Peyer's patch (tissue), 4 donors: ENCODE results near the gene MLKL. TPM values are rescaled to one million over a fixed set of nuclear protein-coding genes. Genes with fewer than 3 reads are reported as not detected.

Experiments
- DNase-seq, 3 donors: peaks; one replicate each; pipeline ENCODE4 v3.0.0-alpha.2; 2017 to 2019
- H3K27ac ChIP-seq, 4 donors: fragments of 200-600 bp; sonication (generic); one replicate each; pipeline ENCODE4 v1.5.1; 2016 to 2019
- H3K27me3 ChIP-seq, 2 donors: fragments of 200-600 bp; sonication (generic); one replicate each; pipeline ENCODE4 v1.5.1; 2019
- H3K36me3 ChIP-seq, 3 donors: fragments of 200-600 bp; sonication (generic); one replicate each; pipeline ENCODE4 v1.5.1; 2016 to 2019
- H3K4me1 ChIP-seq, 4 donors: fragments of 200-600 bp; sonication (generic); one replicate each; pipeline ENCODE4 v1.5.1; 2016 to 2019
- H3K4me3 ChIP-seq, 4 donors: fragments of 200-600 bp; sonication (generic); 1 replicate in 3 of 4; 2 replicates in 1 of 4; pipeline ENCODE4 v1.5.1; 2016 to 2019; ENCODE audit warnings: mild to moderate bottlenecking in 1 of 4
- H3K9me3 ChIP-seq, 4 donors: fragments of 200-600 bp; sonication (generic); one replicate each; pipeline ENCODE4 v1.5.1; 2016 to 2019; ENCODE audit warnings: mild to moderate bottlenecking in 1 of 4
- CTCF ChIP-seq, 6 experiments: fragments of 450-650 bp in 4 of 6; fragments of 200-600 bp in 2 of 6; sonication (generic) in 1 of 6; IDR thresholded peaks; one replicate each; pipeline ENCODE4 v1.5.1; 2017 to 2019; ENCODE audit warnings: antibody characterized with exemption in 6 of 6, mild to moderate bottlenecking in 3 of 6, moderate library complexity in 1 of 6
- POLR2A ChIP-seq, 2 donors: fragments of 450-650 bp; IDR thresholded peaks; one replicate each; pipeline ENCODE4 v1.5.1; 2017; ENCODE audit warnings: antibody characterized with exemption in 2 of 2, mild to moderate bottlenecking in 2 of 2, moderate library complexity in 2 of 2
- total RNA-seq, 4 donors: library from RNA; depleted of rRNA; stranded (reverse); fragments of >200 nt; gene quantifications; one replicate each; pipeline ENCODE4 v1.1.0, GENCODE V29; 2016

The MLKL gene
- total RNA-seq, 4 donors from 2014 or later, result 13.7 to 78.4 (median 22.5) TPM

GRCh38 chr16:74626741-74627416 lies 73.8 kb downstream of the MLKL start:
- Histone ChIP-seq H3K36me3 (peaks cover 0 to 96% (median 0%) of the 10 kb centered on the region in 3 donors), H3K4me1 (no peaks in the 10 kb centered on the region), H3K27me3 (no peaks in the 10 kb centered on the region), H3K4me3 (no peak overlapping the region), H3K9me3 (no peaks in the 10 kb centered on the region), H3K27ac (no peak overlapping the region)
- DNase-seq, result no peak
- TF ChIP-seq POLR2A (IDR thresholded peaks at IDR 0.05) (no peak), CTCF (IDR thresholded peaks at IDR 0.05) (no peak)

- H3K27me3 ChIP-seq, result no peaks in the 10 kb centered on the region
- DNase-seq, result no peak
- no peak overlapping the region for H3K4me3 ChIP-seq
- H3K27ac ChIP-seq, result no peak overlapping the region
- peaks cover 0 to 91% (median 0%) of the 10 kb centered on the region in 3 donors for H3K36me3 ChIP-seq
- no peaks in the 10 kb centered on the region for H3K4me1 ChIP-seq
- H3K9me3 ChIP-seq, result no peaks in the 10 kb centered on the region
- TF ChIP-seq POLR2A (IDR thresholded peaks at IDR 0.05), result no peak
- TF ChIP-seq CTCF (IDR thresholded peaks at IDR 0.05), result no peak
Observed at GRCh38 chr16:74625500-74626350, 74.9 kb downstream of the MLKL start.

- no peaks in the 10 kb centered on the region for H3K9me3 ChIP-seq
- H3K27ac ChIP-seq, result no peak overlapping the region
- H3K36me3 ChIP-seq, result peaks cover 0 to 76% (median 0%) of the 10 kb centered on the region in 3 donors
- no peak for TF ChIP-seq CTCF (IDR thresholded peaks at IDR 0.05)
- no peak for TF ChIP-seq POLR2A (IDR thresholded peaks at IDR 0.05)
- no peaks in the 10 kb centered on the region for H3K27me3 ChIP-seq
- DNase-seq, result no peak
- H3K4me3 ChIP-seq, result no peak overlapping the region
- no peaks in the 10 kb centered on the region for H3K4me1 ChIP-seq
Observed at GRCh38 chr16:74623839-74624235, 76.8 kb downstream of the MLKL start.

- no peak for DNase-seq
- H3K36me3 ChIP-seq, result peaks cover 0 to 72% (median 0%) of the 10 kb centered on the region in 3 donors
Observed at GRCh38 chr16:74623214-74623838, 77.3 kb downstream of the MLKL start.

More at GRCh38 chr16:74623214-74623838, 77.3 kb downstream of the MLKL start:
- H3K9me3 ChIP-seq, result no peaks in the 10 kb centered on the region
- H3K4me3 ChIP-seq, result no peak overlapping the region
- H3K4me1 ChIP-seq, result no peaks in the 10 kb centered on the region
- no peaks in the 10 kb centered on the region for H3K27me3 ChIP-seq
- TF ChIP-seq POLR2A (IDR thresholded peaks at IDR 0.05) (no peak), CTCF (IDR thresholded peaks at IDR 0.05) (peak; percentile 9 to 83 (median 59))
- H3K27ac ChIP-seq, result no peak overlapping the region
